Measurements from ENCODE around the gene BICRAL.

DNA sequence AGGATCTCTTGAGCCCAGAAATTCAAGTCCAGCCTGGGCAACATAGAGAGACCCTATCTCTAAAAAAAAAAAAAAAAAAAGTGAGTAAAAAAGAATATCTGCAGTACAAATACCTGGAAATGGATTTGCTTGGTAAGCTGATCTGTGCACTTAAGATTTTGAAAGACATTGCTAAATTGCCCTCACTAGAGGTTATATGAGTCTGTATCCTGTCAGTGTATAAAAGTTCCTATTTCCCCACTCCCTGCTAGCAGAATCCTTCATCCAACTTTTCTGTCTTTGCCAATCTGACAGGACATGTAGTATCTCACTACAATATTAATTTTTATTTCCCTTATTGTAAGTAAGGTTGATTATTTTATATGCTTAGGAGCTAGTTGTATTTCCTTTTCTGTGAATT is 36.1 kb downstream of the BICRAL start:
- TF ChIP-seq, protein P1, sequence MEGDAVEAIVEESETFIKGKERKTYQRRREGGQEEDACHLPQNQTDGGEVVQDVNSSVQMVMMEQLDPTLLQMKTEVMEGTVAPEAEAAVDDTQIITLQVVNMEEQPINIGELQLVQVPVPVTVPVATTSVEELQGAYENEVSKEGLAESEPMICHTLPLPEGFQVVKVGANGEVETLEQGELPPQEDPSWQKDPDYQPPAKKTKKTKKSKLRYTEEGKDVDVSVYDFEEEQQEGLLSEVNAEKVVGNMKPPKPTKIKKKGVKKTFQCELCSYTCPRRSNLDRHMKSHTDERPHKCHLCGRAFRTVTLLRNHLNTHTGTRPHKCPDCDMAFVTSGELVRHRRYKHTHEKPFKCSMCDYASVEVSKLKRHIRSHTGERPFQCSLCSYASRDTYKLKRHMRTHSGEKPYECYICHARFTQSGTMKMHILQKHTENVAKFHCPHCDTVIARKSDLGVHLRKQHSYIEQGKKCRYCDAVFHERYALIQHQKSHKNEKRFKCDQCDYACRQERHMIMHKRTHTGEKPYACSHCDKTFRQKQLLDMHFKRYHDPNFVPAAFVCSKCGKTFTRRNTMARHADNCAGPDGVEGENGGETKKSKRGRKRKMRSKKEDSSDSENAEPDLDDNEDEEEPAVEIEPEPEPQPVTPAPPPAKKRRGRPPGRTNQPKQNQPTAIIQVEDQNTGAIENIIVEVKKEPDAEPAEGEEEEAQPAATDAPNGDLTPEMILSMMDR (IDR thresholded peaks at IDR 0.05), result no peak
- TF ChIP-seq POLR2AphosphoS5 (IDR thresholded peaks at IDR 0.05), result no peak

Data from breast epithelium (tissue), 3 donors.